Nephron (organoid): ENCODE results near the gene PARD3.

Source experiments
- H3K27ac Mint-ChIP-seq, 3 experiments: 2 replicates each; pipeline ENCODE4 v1.8.0; 2020; ENCODE audit warnings: mixed read lengths in 3 of 3, mild to moderate bottlenecking in 2 of 3, moderate library complexity in 1 of 3
- H3K27me3 Mint-ChIP-seq: 2 replicates; pipeline ENCODE4 v1.8.0; 2021; ENCODE audit warnings: low read depth, mild to moderate bottlenecking, moderate library complexity, mixed read lengths
- H3K36me3 Mint-ChIP-seq: 2 replicates; pipeline ENCODE4 v1.8.0; 2020; ENCODE audit warnings: low read depth, mixed read lengths
- H3K4me1 Mint-ChIP-seq: 2 replicates; pipeline ENCODE4 v1.8.0; 2020; ENCODE audit warnings: mixed read lengths
- H3K4me3 Mint-ChIP-seq, 3 experiments: 2 replicates each; pipeline ENCODE4 v1.8.0; 2020; ENCODE audit warnings: mild to moderate bottlenecking in 3 of 3, mixed read lengths in 3 of 3, moderate library complexity in 2 of 3
- H3K9me3 Mint-ChIP-seq: 2 replicates; pipeline ENCODE4 v1.8.0; 2020; ENCODE audit warnings: mixed read lengths
- CTCF ChIP-seq, 3 experiments: fragments of 200-600 bp; sonication (generic); IDR thresholded peaks; one replicate each; pipeline ENCODE4 v1.5.0; 2021; ENCODE audit warnings: antibody characterized with exemption in 3 of 3; ENCODE audit not compliant: unreplicated experiment in 3 of 3

PARD3 gene

GRCh38 chr10:34135515-34135914 is 679.6 kb downstream of the PARD3 start:
- Mint-ChIP-seq H3K9me3 (no peaks in the 10 kb centered on the region), H3K36me3 (peaks cover 22% of the 10 kb centered on the region), H3K27me3 (no peaks in the 10 kb centered on the region), H3K4me3 (no peak overlapping the region), H3K27ac (peak overlapping the region in 1 of 3 experiments; percentile 32), H3K4me1 (peaks cover 34% of the 10 kb centered on the region)
- no peak for TF ChIP-seq CTCF (IDR thresholded peaks at IDR 0.05; ENCODE audit: unreplicated experiment in 3 of 3)

GRCh38 chr10:34134602-34135001 is 680.5 kb downstream of the PARD3 start:
- H3K36me3 Mint-ChIP-seq: peaks cover 32% of the 10 kb centered on the region

GRCh38 chr10:34133406-34133805 is 681.7 kb downstream of the PARD3 start:
- TF ChIP-seq CTCF (IDR thresholded peaks at IDR 0.05; ENCODE audit: unreplicated experiment in 3 of 3): no peak
- H3K4me3 Mint-ChIP-seq: no peak overlapping the region
- H3K27ac Mint-ChIP-seq: no peak overlapping the region
- no peaks in the 10 kb centered on the region for H3K9me3 Mint-ChIP-seq
- H3K27me3 Mint-ChIP-seq: no peaks in the 10 kb centered on the region
- H3K4me1 Mint-ChIP-seq: peaks cover 20% of the 10 kb centered on the region
- peaks cover 43% of the 10 kb centered on the region for H3K36me3 Mint-ChIP-seq

More at GRCh38 chr10:34134602-34135001, 680.5 kb downstream of the PARD3 start:
- H3K4me3 Mint-ChIP-seq: no peak overlapping the region
- no peak for TF ChIP-seq CTCF (IDR thresholded peaks at IDR 0.05; ENCODE audit: unreplicated experiment in 3 of 3)
- peak overlapping the region in 1 of 3 experiments; percentile 32 for H3K27ac Mint-ChIP-seq
- no peaks in the 10 kb centered on the region for H3K27me3 Mint-ChIP-seq
- no peaks in the 10 kb centered on the region for H3K9me3 Mint-ChIP-seq
- peaks cover 27% of the 10 kb centered on the region for H3K4me1 Mint-ChIP-seq

GRCh38 chr10:34131152-34131551 is 683.9 kb downstream of the PARD3 start:
- Mint-ChIP-seq H3K27me3 (no peaks in the 10 kb centered on the region), H3K9me3 (no peaks in the 10 kb centered on the region), H3K36me3 (peaks cover 42% of the 10 kb centered on the region), H3K4me3 (no peak overlapping the region), H3K27ac (no peak overlapping the region), H3K4me1 (peaks cover 29% of the 10 kb centered on the region)
- no peak for TF ChIP-seq CTCF (IDR thresholded peaks at IDR 0.05; ENCODE audit: unreplicated experiment in 3 of 3)

- peaks cover 34% of the 10 kb centered on the region for H3K4me1 Mint-ChIP-seq
- no peak for TF ChIP-seq CTCF (IDR thresholded peaks at IDR 0.05; ENCODE audit: unreplicated experiment in 3 of 3)
- H3K36me3 Mint-ChIP-seq: peaks cover 38% of the 10 kb centered on the region
- no peaks in the 10 kb centered on the region for H3K27me3 Mint-ChIP-seq
- peak overlapping the region in 1 of 3 experiments; percentile 72 for H3K27ac Mint-ChIP-seq
- no peaks in the 10 kb centered on the region for H3K9me3 Mint-ChIP-seq
- H3K4me3 Mint-ChIP-seq: no peak overlapping the region
Measured at GRCh38 chr10:34127676-34128075, 687.4 kb downstream of the PARD3 start.

GRCh38 chr10:34126371-34127151 is 688.5 kb downstream of the PARD3 start:
- peaks cover 37% of the 10 kb centered on the region for H3K36me3 Mint-ChIP-seq
- H3K4me1 Mint-ChIP-seq: peaks cover 44% of the 10 kb centered on the region
- no peaks in the 10 kb centered on the region for H3K9me3 Mint-ChIP-seq
- TF ChIP-seq CTCF (IDR thresholded peaks at IDR 0.05; ENCODE audit: unreplicated experiment in 3 of 3): no peak
- no peak overlapping the region for H3K4me3 Mint-ChIP-seq
- H3K27ac Mint-ChIP-seq: peak overlapping the region in 2 of 3 experiments; percentile 72 to 84
- no peaks in the 10 kb centered on the region for H3K27me3 Mint-ChIP-seq
